ENCODE measurements around the gene HDAC6.

The HDAC6 gene

GRCh38 chrX:48794911-48795515 lies 6.9 kb upstream of the HDAC6 start:
- no peak for TF ChIP-seq CTCF (IDR thresholded peaks at IDR 0.05; ENCODE audit: low read length, missing control alignments)
- H3K4me3 ChIP-seq (replicated peaks; ENCODE audit: low read depth, low read length): no peak overlapping the region
- DNase-seq (ENCODE audit: low read depth): peak; percentile 54

GRCh38 chrX:48798318-48798717 lies 3.5 kb upstream of the HDAC6 start:
- no peak for TF ChIP-seq CTCF (IDR thresholded peaks at IDR 0.05; ENCODE audit: low read length, missing control alignments)
- no peak overlapping the region for H3K4me3 ChIP-seq (replicated peaks; ENCODE audit: low read depth, low read length)
- no peak for DNase-seq (ENCODE audit: low read depth)

GRCh38 chrX:48800574-48801279 lies 1.1 kb upstream of the HDAC6 start:
- peak overlapping the region; percentile 70 for H3K4me3 ChIP-seq (replicated peaks; ENCODE audit: low read depth, low read length)
- no peak for DNase-seq (ENCODE audit: low read depth)

GRCh38 chrX:48802089-48802904 lies 430 bp downstream of the HDAC6 start:
- peak; percentile 81 for DNase-seq (ENCODE audit: low read depth)
- no peak for TF ChIP-seq CTCF (IDR thresholded peaks at IDR 0.05; ENCODE audit: low read length, missing control alignments)
- peak overlapping the region; percentile 72 for H3K4me3 ChIP-seq (replicated peaks; ENCODE audit: low read depth, low read length)

More at GRCh38 chrX:48800574-48801279, 1.1 kb upstream of the HDAC6 start:
- TF ChIP-seq CTCF (IDR thresholded peaks at IDR 0.05; ENCODE audit: low read length, missing control alignments): no peak

GRCh38 chrX:48802905-48803200 lies 986 bp downstream of the HDAC6 start:
- DNase-seq (ENCODE audit: low read depth): no peak
- peak overlapping the region; percentile 72 for H3K4me3 ChIP-seq (replicated peaks; ENCODE audit: low read depth, low read length)
- TF ChIP-seq CTCF (IDR thresholded peaks at IDR 0.05; ENCODE audit: low read length, missing control alignments): no peak

- DNase-seq (ENCODE audit: low read depth): no peak
- TF ChIP-seq CTCF (IDR thresholded peaks at IDR 0.05; ENCODE audit: low read length, missing control alignments): no peak
- no peak overlapping the region for H3K4me3 ChIP-seq (replicated peaks; ENCODE audit: low read depth, low read length)
Measured at GRCh38 chrX:48806081-48806480, 4.2 kb downstream of the HDAC6 start.
